GM19324 (cell line): ENCODE results near the gene TEK.

Source experiments
- ATAC-seq: cut with Tn5 transposase; IDR thresholded peaks from one replicate; pipeline ENCODE4 v1.9.1; 2021; ENCODE audit warnings: mild to moderate bottlenecking, moderate library complexity; ENCODE audit not compliant: unreplicated experiment, low FRiP score

The TEK gene

GRCh38 chr9:27118916-27119315, 9.9 kb downstream of the TEK start:
- no peak for ATAC-seq

GRCh38 chr9:27124151-27124550, 15.1 kb downstream of the TEK start:
- ATAC-seq, result no peak

GRCh38 chr9:27125030-27125429, 16.0 kb downstream of the TEK start:
- no peak for ATAC-seq

DNA sequence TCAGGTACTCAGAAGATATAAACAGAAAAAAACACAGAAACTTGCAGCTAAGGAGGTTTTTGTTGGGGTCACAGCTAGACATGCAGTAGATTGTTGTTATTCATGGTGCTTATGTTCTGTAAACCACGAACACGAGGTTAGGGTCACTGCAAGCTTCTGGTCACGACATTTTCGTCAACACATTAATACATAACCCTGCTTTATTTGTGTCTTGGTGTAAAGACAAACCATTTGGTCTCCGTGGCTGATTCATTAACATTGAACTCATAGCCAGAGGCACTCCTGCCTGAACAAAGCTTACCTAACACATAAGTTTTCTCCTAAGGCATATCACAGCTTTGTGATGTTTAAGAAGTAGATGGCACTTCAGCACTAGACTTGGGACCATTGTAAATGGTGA, 16.9 kb downstream of the TEK start:
- ATAC-seq, result no peak

DNA sequence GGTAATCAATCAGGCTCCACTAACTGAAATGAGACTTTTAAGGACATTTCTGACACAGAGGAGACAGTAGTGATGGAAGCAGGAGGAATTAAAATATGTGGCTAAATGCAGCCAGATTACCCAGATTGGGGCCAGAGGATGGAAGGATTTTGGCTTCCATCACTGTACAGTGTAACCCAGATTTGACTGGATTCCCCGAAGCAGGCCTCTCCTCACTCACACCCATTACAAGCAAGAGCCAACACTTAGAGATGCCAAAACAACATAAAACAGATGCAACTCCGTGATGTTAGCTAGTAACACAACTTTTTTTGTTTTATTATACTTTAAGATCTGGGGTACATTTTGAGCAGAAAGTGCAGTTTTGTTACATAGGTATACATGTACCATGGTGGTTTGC, 17.6 kb downstream of the TEK start:
- no peak for ATAC-seq

- ATAC-seq, result no peak
Measured at GRCh38 chr9:27129221-27129620, 20.2 kb downstream of the TEK start.

GRCh38 chr9:27131731-27132130, 22.7 kb downstream of the TEK start:
- no peak for ATAC-seq

DNA sequence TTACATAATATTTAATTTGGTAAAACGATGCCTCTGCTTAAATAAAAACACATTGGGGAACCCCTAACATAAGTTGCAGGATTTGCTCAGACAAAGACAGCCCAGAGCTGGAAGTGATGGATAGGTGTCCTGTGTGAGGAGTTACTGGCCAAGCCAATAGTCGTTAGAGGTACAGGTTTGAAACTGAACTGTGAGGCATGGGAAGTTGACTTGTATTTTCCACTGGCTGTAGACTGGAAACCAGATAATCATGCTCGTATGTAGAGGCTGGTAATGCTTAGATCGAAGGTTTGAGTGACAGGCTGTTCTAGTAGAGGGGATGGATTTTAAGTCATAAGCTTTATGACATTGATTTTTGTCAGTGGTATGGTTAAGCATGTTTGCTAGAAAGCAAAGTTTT, 24.8 kb downstream of the TEK start:
- no peak for ATAC-seq

- no peak for ATAC-seq
Measured at GRCh38 chr9:27142299-27142930, 33.4 kb downstream of the TEK start.

DNA sequence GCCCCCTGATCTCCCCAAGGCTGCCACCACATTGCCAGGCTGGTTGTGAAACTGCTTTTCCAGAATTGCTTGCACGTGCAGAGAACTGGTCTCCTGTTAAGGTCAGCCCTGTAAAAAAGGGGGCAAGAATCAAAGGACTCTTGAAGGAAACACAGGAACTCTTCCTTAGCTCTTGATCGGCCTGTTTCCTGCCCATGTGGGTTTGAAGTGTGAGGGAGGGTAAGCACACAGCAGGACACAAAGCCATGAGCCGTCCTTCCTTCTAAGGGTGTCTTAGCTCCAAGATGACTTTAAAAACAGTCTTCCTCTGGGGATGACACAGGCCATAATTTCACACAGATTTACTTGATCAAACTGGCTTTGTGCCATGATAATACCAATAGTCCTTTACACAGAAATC, 36.1 kb downstream of the TEK start:
- ATAC-seq, result no peak

GRCh38 chr9:27149651-27150050, 40.6 kb downstream of the TEK start:
- no peak for ATAC-seq

GRCh38 chr9:27150746-27151406, 41.9 kb downstream of the TEK start:
- ATAC-seq, result no peak

- no peak for ATAC-seq
Measured at GRCh38 chr9:27151693-27152404, 42.8 kb downstream of the TEK start.

DNA sequence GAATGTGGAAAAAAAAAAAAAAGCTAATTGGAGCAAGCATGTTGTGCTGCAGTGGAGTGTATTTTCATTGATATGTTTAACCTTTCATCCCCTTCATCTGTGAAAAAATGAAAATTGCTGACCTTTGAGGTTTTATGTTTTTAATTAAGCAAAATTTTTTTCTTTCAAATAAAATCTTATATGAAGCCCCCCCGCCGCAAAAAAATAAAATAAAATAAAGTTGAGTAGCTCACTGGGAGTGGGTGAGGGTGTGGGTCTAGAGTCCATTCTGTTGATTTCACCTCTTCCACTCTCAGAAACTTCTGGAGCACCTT, 43.3 kb downstream of the TEK start:
- ATAC-seq, result no peak

GRCh38 chr9:27154908-27155307, 45.9 kb downstream of the TEK start:
- no peak for ATAC-seq

- ATAC-seq, result no peak
Measured at GRCh38 chr9:27157097-27157496, 48.1 kb downstream of the TEK start.

- no peak for ATAC-seq
Measured at GRCh38 chr9:27157736-27158135, 48.7 kb downstream of the TEK start.

- no peak for ATAC-seq
Measured at GRCh38 chr9:27160636-27161035, 51.6 kb downstream of the TEK start.

DNA sequence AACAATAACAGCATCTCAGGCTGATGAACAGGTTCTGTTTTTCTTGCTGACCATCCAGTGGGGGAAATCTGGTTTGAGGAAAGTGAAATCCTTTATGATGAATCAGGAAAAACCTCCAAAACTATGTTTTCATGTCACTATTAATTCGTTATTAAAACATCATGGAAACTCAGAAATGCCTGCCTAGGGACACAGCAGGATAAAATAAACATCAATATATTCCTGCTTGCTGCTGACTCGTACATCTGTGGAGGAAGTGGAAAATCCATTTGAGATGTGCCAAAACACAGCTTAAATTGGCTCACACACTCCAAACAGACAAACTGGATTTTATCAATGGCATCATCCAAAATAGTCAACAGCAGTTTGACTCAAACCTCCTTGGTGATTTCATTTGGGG, 53.0 kb downstream of the TEK start:
- ATAC-seq, result no peak

- no peak for ATAC-seq
Measured at GRCh38 chr9:27165068-27165467, 56.0 kb downstream of the TEK start.

- ATAC-seq, result no peak
Measured at GRCh38 chr9:27165670-27166069, 56.6 kb downstream of the TEK start.

- ATAC-seq, result no peak
Measured at GRCh38 chr9:27168496-27168895, 59.5 kb downstream of the TEK start.
